Femur (tissue), 1 donor: Measurements from ENCODE around the gene DONSON.
"Not testable (repeated sequence)": the region's sequence is repeated elsewhere in the genome, so short reads cannot be mapped to it uniquely, and the experiment has no call there.

Experiments
- DNase-seq: peaks from one replicate; pipeline ENCODE4 v3.0.0-alpha.2; 2017

Gene DONSON

GRCh38 chr21:33588485-33589335 is at the start of gene DONSON:
TSS of gene DONSON (minus strand) at chr21:33588684. CDS start at chr21:33588641, 43 bp downstream.
- DNase-seq, result peak; percentile 94

- DNase-seq, result no peak
These were observed 45.8 kb upstream of the DONSON start for GRCh38 chr21:33634254-33634653.

GRCh38 chr21:33626151-33626550 is 37.7 kb upstream of the DONSON start:
- not testable (repeated sequence) for DNase-seq

GRCh38 chr21:33622253-33622652 is 33.8 kb upstream of the DONSON start:
- DNase-seq, result no peak

GRCh38 chr21:33619726-33620125 is 31.2 kb upstream of the DONSON start:
- no peak for DNase-seq

- no peak for DNase-seq
These were observed 29.9 kb upstream of the DONSON start for GRCh38 chr21:33618407-33618806.

GRCh38 chr21:33617565-33617964 is 29.1 kb upstream of the DONSON start:
- DNase-seq, result not testable (repeated sequence)

GRCh38 chr21:33611006-33611744 is 22.7 kb upstream of the DONSON start:
- DNase-seq, result no peak

GRCh38 chr21:33608559-33608958 is 20.1 kb upstream of the DONSON start:
- DNase-seq, result no peak

- no peak for DNase-seq
These were observed 9.6 kb upstream of the DONSON start for GRCh38 chr21:33598051-33598450.

- DNase-seq, result peak; percentile 69
These were observed 546 bp downstream of the DONSON start for GRCh38 chr21:33587792-33588484.

GRCh38 chr21:33586927-33587326 is 1.6 kb downstream of the DONSON start:
- DNase-seq, result no peak

GRCh38 chr21:33584455-33584854 is 4.0 kb downstream of the DONSON start:
- DNase-seq, result no peak

- DNase-seq, result no peak
These were observed 9.4 kb downstream of the DONSON start for GRCh38 chr21:33578959-33579542.

- DNase-seq, result no peak
These were observed 10.3 kb downstream of the DONSON start for GRCh38 chr21:33578214-33578613.

GRCh38 chr21:33576741-33577141 is 11.7 kb downstream of the DONSON start:
- not testable (repeated sequence) for DNase-seq

GRCh38 chr21:33572350-33572749 is 16.1 kb downstream of the DONSON start:
- DNase-seq, result no peak

GRCh38 chr21:33569991-33570390 is 18.5 kb downstream of the DONSON start:
- DNase-seq, result no peak

GRCh38 chr21:33568448-33568847 is 20.0 kb downstream of the DONSON start:
- no peak for DNase-seq

- no peak for DNase-seq
These were observed 20.6 kb downstream of the DONSON start for GRCh38 chr21:33567914-33568313.

GRCh38 chr21:33566514-33566913 is 22.0 kb downstream of the DONSON start:
- DNase-seq, result no peak

- DNase-seq, result no peak
These were observed 26.1 kb downstream of the DONSON start for GRCh38 chr21:33562389-33562788.

- DNase-seq, result no peak
These were observed 27.1 kb downstream of the DONSON start for GRCh38 chr21:33561373-33561772.
